DOHH2 (cell line): Measurements from ENCODE around the gene POFUT1.

Source experiments
- EZH2phosphoT487 ChIP-seq: fragments of 200-600 bp; sonication (generic); IDR thresholded peaks from 2 replicates; pipeline ENCODE4 v1.6.1; 2017; ENCODE audit warnings: borderline replicate concordance, mild to moderate bottlenecking, antibody characterized with exemption, low read length, moderate library complexity, mixed read lengths
- TF ChIP-seq, protein P1 (sequence below): fragments of 200-600 bp; sonication (generic); IDR thresholded peaks from one replicate; pipeline ENCODE4 v1.5.1; 2014; ENCODE audit warnings: antibody characterized with exemption, mild to moderate bottlenecking, low read depth, low read length; ENCODE audit not compliant: poor library complexity, severe bottlenecking

DNA sequence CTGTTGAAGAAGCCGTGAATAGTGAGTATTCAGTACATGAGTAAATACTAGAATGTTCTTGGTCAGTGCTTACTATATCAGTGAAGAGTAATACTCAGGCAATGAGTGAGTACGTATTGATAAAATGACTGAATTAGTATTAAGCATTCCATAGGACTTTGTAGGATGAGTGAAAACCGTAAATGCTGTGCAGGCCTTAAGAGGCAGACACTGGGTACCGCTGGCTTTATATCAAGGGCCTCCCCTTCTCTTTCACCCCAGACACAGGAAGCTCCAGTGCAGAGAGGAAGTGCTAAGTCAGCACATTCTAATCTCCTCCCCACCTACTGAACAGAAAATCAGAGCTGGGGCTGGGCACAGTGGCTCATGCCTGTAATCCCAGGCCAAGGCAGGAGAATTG, 24.2 kb downstream of the POFUT1 start:
- TF ChIP-seq, protein P1, sequence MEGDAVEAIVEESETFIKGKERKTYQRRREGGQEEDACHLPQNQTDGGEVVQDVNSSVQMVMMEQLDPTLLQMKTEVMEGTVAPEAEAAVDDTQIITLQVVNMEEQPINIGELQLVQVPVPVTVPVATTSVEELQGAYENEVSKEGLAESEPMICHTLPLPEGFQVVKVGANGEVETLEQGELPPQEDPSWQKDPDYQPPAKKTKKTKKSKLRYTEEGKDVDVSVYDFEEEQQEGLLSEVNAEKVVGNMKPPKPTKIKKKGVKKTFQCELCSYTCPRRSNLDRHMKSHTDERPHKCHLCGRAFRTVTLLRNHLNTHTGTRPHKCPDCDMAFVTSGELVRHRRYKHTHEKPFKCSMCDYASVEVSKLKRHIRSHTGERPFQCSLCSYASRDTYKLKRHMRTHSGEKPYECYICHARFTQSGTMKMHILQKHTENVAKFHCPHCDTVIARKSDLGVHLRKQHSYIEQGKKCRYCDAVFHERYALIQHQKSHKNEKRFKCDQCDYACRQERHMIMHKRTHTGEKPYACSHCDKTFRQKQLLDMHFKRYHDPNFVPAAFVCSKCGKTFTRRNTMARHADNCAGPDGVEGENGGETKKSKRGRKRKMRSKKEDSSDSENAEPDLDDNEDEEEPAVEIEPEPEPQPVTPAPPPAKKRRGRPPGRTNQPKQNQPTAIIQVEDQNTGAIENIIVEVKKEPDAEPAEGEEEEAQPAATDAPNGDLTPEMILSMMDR = no peak
- TF ChIP-seq EZH2phosphoT487 = no peak
